Liver (tissue), 9 donors: Measurements from ENCODE around the gene CFAP77. TPM values are rescaled to one million over a fixed set of nuclear protein-coding genes. Genes with fewer than 3 reads are reported as not detected.

ENCODE experiments used
- DNase-seq: peaks from one replicate; pipeline ENCODE4 v3.0.0-alpha.2; 2017; ENCODE audit warnings: low spot score
- H3K27ac ChIP-seq, 2 donors: one replicate each; pipeline ENCODE4 v1.7.0; 2013; ENCODE audit warnings: inconsistent platforms in 2 of 2, low read length in 2 of 2, control low read depth in 1 of 2, low read depth in 1 of 2, mild to moderate bottlenecking in 1 of 2
- H3K27me3 ChIP-seq, 4 donors: one replicate each; pipeline versions ENCODE4 v1.6.1 to v1.7.0; 2013; ENCODE audit warnings: low read length in 3 of 4, inconsistent platforms in 1 of 4, mild to moderate bottlenecking in 1 of 4, moderate library complexity in 1 of 4; ENCODE audit not compliant: control insufficient read depth in 4 of 4, insufficient read depth in 4 of 4
- H3K36me3 ChIP-seq, 4 donors: one replicate each; pipeline versions ENCODE4 v1.6.1 to v1.7.0; 2013; ENCODE audit warnings: low read length in 3 of 4, mild to moderate bottlenecking in 3 of 4, low read depth in 1 of 4, moderate library complexity in 1 of 4; ENCODE audit not compliant: control insufficient read depth in 4 of 4, insufficient read depth in 3 of 4
- H3K4me1 ChIP-seq, 4 donors: one replicate each; pipeline versions ENCODE4 v1.6.1 to v1.7.0; 2013; ENCODE audit warnings: low read length in 3 of 4, mild to moderate bottlenecking in 3 of 4, moderate library complexity in 1 of 4; ENCODE audit not compliant: control insufficient read depth in 4 of 4, insufficient read depth in 4 of 4
- H3K4me3 ChIP-seq, 3 donors: one replicate each; pipeline versions ENCODE4 v1.6.1 to v1.7.0; 2013; ENCODE audit warnings: low read length in 3 of 3, control low read depth in 1 of 3, low read depth in 1 of 3, mild to moderate bottlenecking in 1 of 3
- H3K9ac ChIP-seq, 2 donors: one replicate each; pipeline ENCODE4 v1.7.0; 2013; ENCODE audit warnings: low read length in 2 of 2, mild to moderate bottlenecking in 2 of 2, moderate library complexity in 2 of 2, control low read depth in 1 of 2, low read depth in 1 of 2
- H3K9me3 ChIP-seq, 4 donors: one replicate each; pipeline versions ENCODE4 v1.6.1 to v1.7.0; 2013; ENCODE audit warnings: low read length in 3 of 4; ENCODE audit not compliant: control insufficient read depth in 4 of 4
- FOXA2 ChIP-seq: IDR thresholded peaks from 2 replicates; pipeline ENCODE4 v1.6.1; 2016; ENCODE audit warnings: antibody characterized with exemption
- HNF4A ChIP-seq, 2 donors: conservative IDR thresholded peaks; 2 replicates each; pipeline ENCODE4 v1.6.1; 2016; ENCODE audit warnings: antibody characterized with exemption in 2 of 2, mild to moderate bottlenecking in 2 of 2
- JUND ChIP-seq, 2 donors: IDR thresholded peaks; 2 replicates each; pipeline ENCODE4 v1.6.1; 2016; ENCODE audit warnings: antibody characterized with exemption in 2 of 2
- NR2F2 ChIP-seq: IDR thresholded peaks from 2 replicates; pipeline ENCODE4 v1.6.1; 2016; ENCODE audit warnings: antibody characterized with exemption
- RXRA ChIP-seq, 2 donors: IDR thresholded peaks; 2 replicates each; pipeline ENCODE4 v1.6.1; 2017 to 2018; ENCODE audit warnings: antibody characterized with exemption in 2 of 2, mild to moderate bottlenecking in 1 of 2
- SP1 ChIP-seq: IDR thresholded peaks from 2 replicates; pipeline ENCODE4 v1.6.1; 2018; ENCODE audit warnings: antibody characterized with exemption, mild to moderate bottlenecking
- TAF1 ChIP-seq: conservative IDR thresholded peaks from 2 replicates; pipeline ENCODE4 v1.6.1; 2016; ENCODE audit warnings: antibody characterized with exemption, mild to moderate bottlenecking
- WGBS: extraction: QIAGEN DNeasy Blood & Tissue Kit; methylation state at CpG from one replicate; pipeline ENCODE4 v1.1.7; 2013; 5-methylcytosine and 5-hydroxymethylcytosine counted together
- polyA plus RNA-seq, 2 donors: library from polyadenylated mRNA; stranded (reverse) in 1 of 2; unstranded in 1 of 2; fragments of 200-250 nt in 1 of 2; fragments of >200 nt in 1 of 2; fragmentation: Nextera tagmentation in 1 of 2; extraction: Ambion mirVana in 1 of 2; gene quantifications; one replicate each; pipeline versions ENCODE4 v1.2.1 to v1.2.3, GENCODE V29; 2013 to 2015
- total RNA-seq, 2 donors: library from RNA; depleted of rRNA; stranded (reverse); fragments of >200 nt; gene quantifications; one replicate each; pipeline ENCODE4 v1.2.3, GENCODE V29; 2014
- TF ChIP-seq, protein P1 (sequence below): IDR thresholded peaks from 2 replicates; pipeline ENCODE4 v1.6.1; 2016; ENCODE audit warnings: antibody characterized with exemption
- TF ChIP-seq, protein P2 (sequence below): fragments of 150-350 bp; IDR thresholded peaks from 2 replicates; pipeline ENCODE4 v1.5.1; 2017; ENCODE audit warnings: improper control_type of control experiment, low read depth, low read length; ENCODE audit not compliant: missing input control
- TF ChIP-seq, protein P3 (sequence below): IDR thresholded peaks from 2 replicates; pipeline ENCODE4 v1.6.1; 2016; ENCODE audit warnings: antibody characterized with exemption
- TF ChIP-seq, protein P4 (sequence below): IDR thresholded peaks from 2 replicates; pipeline ENCODE4 v1.6.1; 2016; ENCODE audit warnings: antibody characterized with exemption
- donor health status: healthy.
- donor health status: healthy.
- donor health status: healthy.
- donor health status: healthy.
- donor health status: healthy.

CFAP77 gene
- total and polyA plus RNA-seq, 4 donors = not detected

DNA sequence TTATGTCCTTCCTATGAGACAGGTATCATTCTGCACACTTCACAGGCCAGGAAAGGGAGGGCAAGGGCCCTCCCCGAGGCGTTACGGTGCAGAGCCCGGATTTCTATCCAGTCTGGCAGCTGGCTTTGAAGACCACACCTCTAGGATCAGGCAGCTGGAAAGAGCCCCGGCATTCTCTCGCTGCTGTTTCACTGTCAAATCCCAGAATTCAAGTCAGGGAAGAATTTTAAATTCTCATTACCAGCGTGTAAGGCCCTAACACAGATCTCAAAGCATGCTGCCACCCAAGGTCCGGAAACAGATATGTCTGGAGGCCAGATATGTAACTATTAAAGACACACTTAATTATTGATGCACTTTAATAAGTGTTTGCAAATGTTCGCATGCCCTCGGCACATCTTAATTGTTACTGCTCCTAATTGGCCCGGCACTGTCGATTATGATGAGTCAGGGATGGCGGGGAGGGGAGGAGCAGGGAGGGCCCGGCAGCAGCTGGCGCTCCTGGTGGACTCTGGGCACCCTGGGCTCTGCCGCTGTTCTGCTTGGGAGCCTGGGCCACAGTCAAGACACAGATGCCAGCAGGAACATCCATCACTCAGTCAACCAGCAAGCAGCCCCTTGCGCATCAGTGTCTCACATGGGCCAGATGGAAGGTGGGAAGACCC is 96.1 kb downstream of the CFAP77 start:
- Histone ChIP-seq H3K27me3 (peaks cover 0 to 4% (median 0%) of the 10 kb centered on the region in 4 donors), H3K27ac (no peak overlapping the region), H3K4me1 (no peaks in the 10 kb centered on the region), H3K9me3 (no peaks in the 10 kb centered on the region), H3K36me3 (no peaks in the 10 kb centered on the region), H3K4me3 (no peak overlapping the region), H3K9ac (no peak overlapping the region)
- TF ChIP-seq, protein P1, sequence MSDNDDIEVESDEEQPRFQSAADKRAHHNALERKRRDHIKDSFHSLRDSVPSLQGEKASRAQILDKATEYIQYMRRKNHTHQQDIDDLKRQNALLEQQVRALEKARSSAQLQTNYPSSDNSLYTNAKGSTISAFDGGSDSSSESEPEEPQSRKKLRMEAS = no peak
- TF ChIP-seq TAF1 = no peak
- TF ChIP-seq JUND (IDR thresholded peaks at IDR 0.05) = no peak
- TF ChIP-seq, protein P2, sequence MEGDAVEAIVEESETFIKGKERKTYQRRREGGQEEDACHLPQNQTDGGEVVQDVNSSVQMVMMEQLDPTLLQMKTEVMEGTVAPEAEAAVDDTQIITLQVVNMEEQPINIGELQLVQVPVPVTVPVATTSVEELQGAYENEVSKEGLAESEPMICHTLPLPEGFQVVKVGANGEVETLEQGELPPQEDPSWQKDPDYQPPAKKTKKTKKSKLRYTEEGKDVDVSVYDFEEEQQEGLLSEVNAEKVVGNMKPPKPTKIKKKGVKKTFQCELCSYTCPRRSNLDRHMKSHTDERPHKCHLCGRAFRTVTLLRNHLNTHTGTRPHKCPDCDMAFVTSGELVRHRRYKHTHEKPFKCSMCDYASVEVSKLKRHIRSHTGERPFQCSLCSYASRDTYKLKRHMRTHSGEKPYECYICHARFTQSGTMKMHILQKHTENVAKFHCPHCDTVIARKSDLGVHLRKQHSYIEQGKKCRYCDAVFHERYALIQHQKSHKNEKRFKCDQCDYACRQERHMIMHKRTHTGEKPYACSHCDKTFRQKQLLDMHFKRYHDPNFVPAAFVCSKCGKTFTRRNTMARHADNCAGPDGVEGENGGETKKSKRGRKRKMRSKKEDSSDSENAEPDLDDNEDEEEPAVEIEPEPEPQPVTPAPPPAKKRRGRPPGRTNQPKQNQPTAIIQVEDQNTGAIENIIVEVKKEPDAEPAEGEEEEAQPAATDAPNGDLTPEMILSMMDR = no peak
- TF ChIP-seq, protein P3, sequence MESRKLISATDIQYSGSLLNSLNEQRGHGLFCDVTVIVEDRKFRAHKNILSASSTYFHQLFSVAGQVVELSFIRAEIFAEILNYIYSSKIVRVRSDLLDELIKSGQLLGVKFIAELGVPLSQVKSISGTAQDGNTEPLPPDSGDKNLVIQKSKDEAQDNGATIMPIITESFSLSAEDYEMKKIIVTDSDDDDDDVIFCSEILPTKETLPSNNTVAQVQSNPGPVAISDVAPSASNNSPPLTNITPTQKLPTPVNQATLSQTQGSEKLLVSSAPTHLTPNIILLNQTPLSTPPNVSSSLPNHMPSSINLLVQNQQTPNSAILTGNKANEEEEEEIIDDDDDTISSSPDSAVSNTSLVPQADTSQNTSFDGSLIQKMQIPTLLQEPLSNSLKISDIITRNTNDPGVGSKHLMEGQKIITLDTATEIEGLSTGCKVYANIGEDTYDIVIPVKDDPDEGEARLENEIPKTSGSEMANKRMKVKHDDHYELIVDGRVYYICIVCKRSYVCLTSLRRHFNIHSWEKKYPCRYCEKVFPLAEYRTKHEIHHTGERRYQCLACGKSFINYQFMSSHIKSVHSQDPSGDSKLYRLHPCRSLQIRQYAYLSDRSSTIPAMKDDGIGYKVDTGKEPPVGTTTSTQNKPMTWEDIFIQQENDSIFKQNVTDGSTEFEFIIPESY = no peak
- TF ChIP-seq RXRA (IDR thresholded peaks at IDR 0.05) = no peak
- TF ChIP-seq FOXA2 = no peak
- TF ChIP-seq HNF4A (conservative IDR thresholded peaks at IDR 0.05) = no peak
- no peak for TF ChIP-seq SP1
- TF ChIP-seq, protein P4, sequence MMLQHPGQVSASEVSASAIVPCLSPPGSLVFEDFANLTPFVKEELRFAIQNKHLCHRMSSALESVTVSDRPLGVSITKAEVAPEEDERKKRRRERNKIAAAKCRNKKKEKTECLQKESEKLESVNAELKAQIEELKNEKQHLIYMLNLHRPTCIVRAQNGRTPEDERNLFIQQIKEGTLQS = no peak
- no peak for DNase-seq
- 64% methylated on average over 17 of the region's 17 CpGs for WGBS

DNA sequence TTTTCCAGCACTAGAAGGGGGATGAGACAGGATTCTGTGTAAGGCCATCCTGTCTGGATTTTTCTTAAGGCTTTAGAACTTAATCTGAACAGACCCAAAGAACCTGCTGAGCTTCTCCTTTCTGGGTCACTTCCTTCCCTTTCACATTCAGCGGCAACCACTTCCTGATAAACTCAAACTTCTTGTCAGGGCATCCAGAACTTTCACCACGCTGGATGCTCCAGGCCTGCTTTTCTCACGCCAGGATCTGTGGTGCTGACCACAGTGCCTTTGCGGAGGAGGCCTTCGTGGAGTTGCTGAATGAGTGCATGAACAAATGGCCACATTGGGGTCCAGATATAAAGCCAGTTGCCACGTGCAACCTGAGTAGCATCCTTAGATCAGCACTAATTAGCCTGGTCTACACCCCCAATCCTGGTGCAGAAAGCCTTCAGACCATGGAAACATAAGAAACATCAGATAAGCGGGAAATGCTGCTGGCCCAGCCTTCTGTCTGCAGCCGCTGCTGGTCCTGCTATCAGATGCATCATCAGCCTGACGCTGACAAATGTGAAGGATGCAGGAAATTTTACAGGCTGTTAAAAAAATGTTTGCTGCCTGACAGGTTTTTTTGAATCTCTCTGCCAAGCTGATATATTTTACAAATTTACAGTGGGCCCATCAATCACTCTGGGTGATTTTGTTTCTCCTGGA is 97.1 kb downstream of the CFAP77 start:
- Histone ChIP-seq H3K27me3 (peaks cover 0 to 4% (median 0%) of the 10 kb centered on the region in 4 donors), H3K9ac (no peak overlapping the region), H3K4me1 (no peaks in the 10 kb centered on the region), H3K4me3 (no peak overlapping the region), H3K36me3 (no peaks in the 10 kb centered on the region), H3K27ac (no peak overlapping the region), H3K9me3 (no peaks in the 10 kb centered on the region)
- 55% methylated on average over 9 of the region's 9 CpGs for WGBS
- no peak for DNase-seq
- TF ChIP-seq NR2F2 = no peak
